SK-N-DZ (cell line): ENCODE results near the gene SIVA1. TPM values are rescaled to one million over a fixed set of nuclear protein-coding genes. Genes with fewer than 3 reads are reported as not detected.

ENCODE experiments used
- DNase-seq: peaks from one replicate; pipeline ENCODE4 v3.0.0-alpha.2; 2015; ENCODE audit warnings: low spot score
- polyA plus RNA-seq, 2 experiments: library from polyadenylated mRNA; depleted of rRNA; stranded (reverse); fragments of >200 nt; gene quantifications; 2 replicates each; pipeline ENCODE4 v1.2.3, GENCODE V29; 2014

Gene SIVA1, protein sequence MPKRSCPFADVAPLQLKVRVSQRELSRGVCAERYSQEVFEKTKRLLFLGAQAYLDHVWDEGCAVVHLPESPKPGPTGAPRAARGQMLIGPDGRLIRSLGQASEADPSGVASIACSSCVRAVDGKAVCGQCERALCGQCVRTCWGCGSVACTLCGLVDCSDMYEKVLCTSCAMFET
- 289 and 437 TPM in 2 replicates for polyA plus RNA-seq (2014; cell fraction: cytosol; rRNA removed)
- 345 and 429 TPM in 2 replicates for polyA plus RNA-seq (2014; cell fraction: nucleus; rRNA removed)

DNA sequence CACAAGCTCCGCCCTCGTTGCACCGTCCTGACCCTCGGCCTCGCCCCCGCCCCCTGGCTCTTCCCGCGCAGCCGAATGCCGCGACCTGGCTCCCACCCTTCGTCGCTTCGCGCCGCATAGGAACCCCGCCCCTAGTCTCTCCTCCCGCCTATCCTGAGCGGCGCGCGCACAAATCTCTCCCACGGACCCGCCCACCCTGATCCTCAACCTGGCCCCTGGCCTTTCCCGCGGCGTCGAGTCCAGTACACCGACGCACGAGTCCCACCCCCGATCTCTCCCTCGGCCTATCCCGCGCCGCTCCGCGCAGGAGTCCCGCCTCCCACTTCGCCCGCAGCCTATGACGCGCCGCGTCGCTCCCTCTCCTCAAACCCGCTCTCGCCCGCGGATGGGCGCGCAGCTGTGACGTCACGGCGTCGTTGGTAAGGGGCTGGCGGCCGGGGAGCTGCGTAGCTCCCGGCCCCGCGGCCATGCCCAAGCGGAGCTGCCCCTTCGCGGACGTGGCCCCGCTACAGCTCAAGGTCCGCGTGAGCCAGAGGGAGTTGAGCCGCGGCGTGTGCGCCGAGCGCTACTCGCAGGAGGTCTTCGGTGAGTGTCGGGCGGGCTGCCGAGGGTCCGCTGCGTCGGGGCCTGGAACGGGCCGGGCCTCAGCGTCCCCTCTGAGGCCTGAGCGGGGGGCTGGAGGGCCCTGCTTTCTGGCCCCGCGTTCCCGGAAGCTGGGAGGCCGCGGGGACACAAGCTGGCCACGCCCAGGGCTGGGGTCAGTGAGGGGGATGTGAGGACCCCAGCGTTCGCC is at the start of gene SIVA1:
SIVA1 (plus strand) TSS at position 413 of the 793 bp plus-strand sequence; CDS start at position 468, 55 bp downstream.
- peak; percentile 97 for DNase-seq

DNA sequence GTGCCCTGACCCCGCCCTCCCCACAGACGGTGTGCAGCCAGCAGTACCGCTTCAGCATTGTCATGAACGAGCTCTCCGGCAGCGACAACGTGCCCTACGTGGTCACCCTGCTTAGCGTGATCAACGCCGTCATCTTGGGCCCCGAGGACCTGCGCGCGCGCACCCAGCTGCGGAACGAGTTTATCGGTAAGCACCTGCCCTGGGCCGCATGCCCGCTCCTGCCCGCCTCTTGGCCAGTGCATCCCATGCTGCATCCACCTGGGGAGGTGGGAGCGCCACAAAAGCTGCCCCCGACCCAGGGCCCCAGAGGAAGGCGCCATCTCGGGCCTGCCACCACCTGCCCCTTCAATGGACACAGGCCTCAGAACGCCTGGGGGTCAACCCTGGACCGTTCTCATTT is 49.7 kb upstream of the SIVA1 start:
- no peak for DNase-seq

GRCh38 chr14:104704252-104704651 is 48.7 kb upstream of the SIVA1 start:
- DNase-seq: no peak

DNA sequence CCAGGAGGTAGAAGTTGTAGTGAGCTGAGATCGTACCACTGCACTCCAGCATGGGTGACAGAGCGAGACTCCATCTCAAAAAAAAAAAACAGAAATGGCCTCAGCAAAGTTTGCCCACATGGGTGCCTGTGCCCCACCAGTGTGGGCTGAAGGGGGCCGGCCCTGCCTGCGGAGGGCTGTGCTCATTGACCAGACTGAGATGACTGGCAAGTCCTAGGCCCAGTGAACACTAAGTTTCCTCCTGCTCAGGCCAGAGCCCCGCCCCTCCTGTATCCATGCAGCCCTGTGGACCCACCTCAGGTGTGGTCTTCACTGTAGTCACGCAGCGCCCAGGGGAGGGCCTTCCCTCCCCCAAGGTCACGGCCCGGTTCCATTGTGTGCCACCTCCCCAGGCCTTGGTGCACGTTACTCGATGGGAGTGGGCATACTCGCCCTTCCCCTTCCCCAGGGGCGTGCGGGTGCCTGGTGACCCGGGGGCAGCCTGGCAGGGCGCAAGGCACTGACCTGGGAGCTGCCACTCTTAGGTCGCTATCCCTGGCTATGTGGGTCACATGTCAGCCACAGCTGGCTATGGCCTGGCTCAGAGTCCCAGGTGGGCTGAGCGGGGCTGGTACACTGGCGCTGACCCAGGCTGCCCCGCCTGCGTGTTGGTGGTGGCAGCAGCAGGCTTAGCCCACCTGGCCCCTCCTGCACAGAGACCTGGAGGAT is 47.5 kb upstream of the SIVA1 start:
- DNase-seq: no peak

DNA sequence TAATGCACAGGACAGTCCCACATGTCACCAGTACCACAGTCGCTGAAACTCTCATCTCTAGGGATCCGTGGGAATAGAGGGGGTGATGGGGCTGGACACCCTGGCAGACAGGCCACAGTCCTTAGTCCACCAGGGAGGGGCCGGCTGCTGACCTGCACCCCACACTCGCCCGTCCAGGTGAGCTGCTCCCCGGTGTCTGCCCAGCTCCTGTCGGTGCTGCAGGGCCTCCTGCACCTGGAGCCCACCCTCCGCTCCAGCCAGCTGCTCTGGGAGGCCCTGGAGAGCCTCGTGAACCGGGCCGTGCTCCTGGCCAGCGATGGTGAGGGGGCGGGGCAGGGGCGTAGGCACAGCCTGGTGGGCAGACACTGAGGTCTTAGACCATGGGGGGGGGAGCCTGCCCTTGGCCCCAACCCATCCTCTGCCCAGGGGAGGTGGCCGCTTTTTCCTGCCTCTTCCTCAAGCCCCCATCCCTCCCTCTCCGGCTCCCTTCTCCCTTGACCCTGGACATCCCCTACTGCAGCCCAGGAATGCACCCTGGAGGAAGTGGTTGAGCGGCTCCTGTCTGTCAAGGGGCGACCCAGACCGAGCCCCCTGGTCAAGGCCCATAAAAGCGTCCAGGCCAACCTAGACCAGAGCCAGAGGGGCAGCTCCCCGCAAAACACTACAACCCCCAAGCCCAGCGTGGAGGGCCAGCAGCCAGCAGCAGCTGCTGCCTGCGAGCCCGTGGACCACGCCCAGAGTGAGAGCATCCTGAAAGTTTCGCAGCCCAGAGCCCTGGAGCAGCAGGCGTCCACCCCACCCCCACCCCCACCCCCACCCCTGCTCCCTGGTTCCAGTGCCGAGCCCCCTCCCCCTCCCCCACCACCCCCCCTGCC is 46.0 kb upstream of the SIVA1 start:
- no peak for DNase-seq

DNA sequence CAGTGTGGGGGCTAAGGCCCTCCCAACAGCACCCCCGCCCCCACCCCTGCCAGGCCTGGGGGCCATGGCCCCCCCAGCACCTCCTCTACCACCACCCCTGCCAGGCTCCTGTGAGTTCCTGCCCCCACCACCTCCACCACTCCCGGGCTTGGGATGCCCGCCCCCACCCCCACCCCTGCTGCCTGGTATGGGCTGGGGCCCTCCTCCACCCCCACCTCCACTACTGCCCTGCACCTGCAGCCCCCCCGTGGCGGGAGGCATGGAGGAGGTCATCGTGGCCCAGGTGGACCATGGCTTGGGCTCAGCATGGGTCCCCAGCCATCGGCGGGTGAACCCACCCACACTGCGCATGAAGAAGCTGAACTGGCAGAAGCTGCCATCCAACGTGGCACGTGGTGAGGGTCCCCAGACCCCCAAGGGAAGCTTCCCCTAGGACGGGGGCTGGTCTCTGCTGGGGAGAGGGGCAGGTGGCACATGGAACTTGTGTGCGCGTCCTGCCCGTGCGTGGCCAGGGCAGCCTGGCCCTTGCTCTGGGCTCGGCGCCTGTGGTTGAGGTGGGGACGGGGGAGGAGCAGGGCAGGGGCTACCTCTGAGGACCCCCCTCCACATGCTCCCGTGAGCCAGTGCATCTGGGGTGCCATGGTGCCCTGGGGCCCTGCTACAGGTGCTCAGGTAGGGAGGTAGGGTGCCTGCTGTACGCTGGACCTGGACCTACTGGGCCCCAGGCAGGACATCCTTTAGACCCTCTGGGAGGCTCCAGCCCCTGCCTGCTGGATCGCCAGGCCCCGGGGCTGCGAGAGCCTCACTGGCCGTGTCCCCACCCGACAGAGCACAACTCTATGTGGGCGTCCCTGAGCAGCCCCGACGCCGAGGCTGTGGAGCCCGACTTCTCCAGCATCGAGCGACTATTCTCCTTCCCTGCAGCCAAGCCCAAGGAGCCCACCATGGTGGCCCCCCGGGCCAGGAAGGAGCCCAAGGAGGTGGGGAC is 45.0 kb upstream of the SIVA1 start:
- DNase-seq: no peak

DNA sequence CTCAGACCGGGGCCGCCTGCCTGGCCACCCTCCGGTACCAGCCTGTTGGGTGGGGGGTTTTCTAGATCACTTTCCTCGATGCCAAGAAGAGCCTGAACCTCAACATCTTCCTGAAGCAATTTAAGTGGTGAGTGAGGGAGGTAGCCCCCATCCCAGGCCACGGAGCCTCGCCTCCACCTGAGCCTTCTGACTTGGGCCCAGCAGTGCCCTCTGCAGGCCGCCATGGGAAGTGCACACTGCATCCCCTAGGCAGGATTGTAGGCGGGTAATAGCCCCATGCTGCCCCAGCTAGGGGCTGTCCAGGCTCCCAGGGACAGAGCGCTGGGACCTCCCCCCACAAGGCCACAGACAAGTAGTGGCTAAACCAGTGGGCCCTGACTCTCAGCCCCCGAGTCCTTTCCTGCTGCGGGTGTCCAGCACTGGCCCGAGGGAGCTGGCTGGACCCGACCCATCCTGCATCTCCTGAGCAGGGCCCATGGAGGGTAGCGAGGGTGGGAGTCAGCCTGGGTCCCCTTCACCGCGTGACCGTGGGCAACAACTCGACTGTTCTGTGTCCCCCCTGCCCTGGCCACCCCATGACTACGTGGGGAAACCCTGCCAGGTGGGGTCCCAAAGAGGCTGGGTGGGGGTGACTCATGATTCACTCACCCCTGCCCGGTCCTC is 44.2 kb upstream of the SIVA1 start:
- DNase-seq: peak; percentile 52

- no peak for DNase-seq
These were observed 43.4 kb upstream of the SIVA1 start for GRCh38 chr14:104709387-104710039.

- DNase-seq: no peak
These were observed 42.7 kb upstream of the SIVA1 start for GRCh38 chr14:104710071-104710735.

DNA sequence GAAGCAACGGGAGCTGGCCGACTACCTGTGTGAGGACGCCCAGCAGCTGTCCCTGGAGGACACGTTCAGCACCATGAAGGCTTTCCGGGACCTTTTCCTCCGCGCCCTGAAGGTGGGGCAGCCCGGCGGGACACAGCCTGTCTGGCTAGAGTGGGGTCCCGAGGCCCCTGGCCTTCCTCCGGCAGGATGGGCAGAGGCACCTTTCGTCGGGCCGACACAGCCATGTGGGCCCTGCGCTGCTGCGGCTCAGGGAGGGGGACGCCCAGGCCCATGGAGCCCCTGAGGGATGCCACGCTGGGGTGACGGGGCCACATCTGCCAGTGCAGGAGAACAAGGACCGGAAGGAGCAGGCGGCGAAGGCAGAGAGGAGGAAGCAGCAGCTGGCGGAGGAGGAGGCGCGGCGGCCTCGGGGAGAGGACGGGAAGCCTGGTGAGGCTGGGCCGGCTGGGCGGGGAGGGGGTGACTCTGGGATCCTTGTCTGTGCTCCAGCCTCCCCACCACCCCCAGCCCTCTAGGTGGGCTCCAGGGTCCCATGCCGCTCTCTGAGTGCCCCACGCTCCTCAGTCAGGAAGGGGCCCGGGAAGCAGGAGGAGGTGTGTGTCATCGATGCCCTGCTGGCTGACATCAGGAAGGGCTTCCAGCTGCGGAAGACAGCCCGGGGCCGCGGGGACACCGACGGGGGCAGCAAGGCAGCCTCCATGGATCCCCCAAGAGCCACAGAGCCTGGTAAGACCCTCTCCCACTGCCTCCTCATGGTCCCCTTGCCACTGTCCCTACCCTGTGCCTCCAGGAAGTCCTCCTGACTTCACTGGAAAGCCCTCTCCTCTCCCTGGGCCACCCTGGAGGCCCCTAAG is 39.8 kb upstream of the SIVA1 start:
- no peak for DNase-seq

GRCh38 chr14:104714066-104714465 is 38.9 kb upstream of the SIVA1 start:
- no peak for DNase-seq

- DNase-seq: no peak
These were observed 38.3 kb upstream of the SIVA1 start for GRCh38 chr14:104714681-104715080.

DNA sequence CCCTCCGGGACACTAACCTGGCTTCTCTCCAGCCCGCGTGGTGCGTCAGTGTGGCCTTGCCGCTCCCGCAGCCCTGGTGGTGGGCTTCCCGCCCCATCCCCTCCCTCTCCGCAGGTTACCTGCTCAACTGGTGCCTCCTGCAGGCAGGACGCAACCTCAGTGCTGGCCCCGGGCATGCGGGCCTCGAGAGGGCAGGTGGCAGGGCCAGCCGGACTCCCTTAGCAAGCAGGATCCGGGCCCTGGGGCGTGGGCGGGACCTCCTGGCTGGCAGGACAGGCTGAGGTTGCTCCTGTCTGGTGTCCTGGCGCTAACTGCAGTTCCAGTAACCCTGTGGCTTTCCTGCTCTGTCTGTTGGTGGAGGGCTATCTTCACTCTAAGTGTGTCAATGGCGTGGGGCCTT is 37.5 kb upstream of the SIVA1 start:
- DNase-seq: no peak

GRCh38 chr14:104715871-104716270 is 37.1 kb upstream of the SIVA1 start:
- no peak for DNase-seq

DNA sequence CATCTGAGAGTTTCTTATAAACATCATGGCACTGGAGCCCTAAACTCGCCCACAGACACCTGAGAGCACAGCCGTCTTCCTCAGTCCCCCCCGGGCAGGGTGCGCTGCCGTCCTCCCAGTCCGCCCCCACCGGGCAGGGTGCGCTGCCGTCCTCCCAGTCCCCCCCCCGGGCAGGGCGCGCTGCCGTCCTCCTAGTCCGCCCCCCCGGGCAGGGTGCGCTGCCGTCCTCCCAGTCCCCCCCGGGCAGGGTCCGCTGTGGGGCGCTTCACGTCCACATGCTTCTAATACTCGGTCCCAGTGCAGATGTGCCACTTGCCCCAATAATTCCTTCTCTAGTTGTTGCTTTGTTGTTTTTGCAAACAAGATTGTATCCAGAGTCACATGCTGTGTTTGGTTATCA is 35.8 kb upstream of the SIVA1 start:
- DNase-seq: no peak

DNA sequence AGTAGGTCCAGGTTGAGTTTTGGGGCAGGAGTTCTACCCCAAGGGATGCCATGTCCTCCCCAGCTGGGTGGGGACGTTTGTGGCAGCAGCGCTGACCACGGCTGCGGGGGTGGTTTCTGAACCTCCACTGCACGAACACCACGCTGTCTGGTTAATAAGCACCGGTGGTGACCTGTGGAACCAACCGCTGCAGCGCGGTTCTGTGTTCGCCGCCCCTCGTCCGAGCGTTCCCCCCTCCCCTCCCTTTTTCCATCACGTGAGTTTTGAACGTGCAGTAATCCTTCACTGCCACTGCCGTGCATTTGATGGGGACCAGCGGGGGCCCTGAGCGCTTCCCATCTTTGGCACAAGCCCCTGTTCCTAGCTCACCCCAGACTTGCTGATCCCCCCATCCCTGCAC is 35.3 kb upstream of the SIVA1 start:
- DNase-seq: no peak

- DNase-seq: no peak
These were observed 34.8 kb upstream of the SIVA1 start for GRCh38 chr14:104718147-104718546.

- DNase-seq: no peak
These were observed 34.1 kb upstream of the SIVA1 start for GRCh38 chr14:104718871-104719270.
